K562 (cell line): ENCODE measurements around the gene GALE. TPM values are rescaled to one million over a fixed set of nuclear protein-coding genes. Genes with fewer than 3 reads are reported as not detected.

ENCODE experiments used
- ATF1 ChIP-seq, 2 experiments: fragments of 450-650 bp in 1 of 2; IDR thresholded peaks; 2 replicates each; pipeline ENCODE4 v1.6.1; 2016; ENCODE audit warnings: missing compliant biosample characterization in 1 of 2, missing genetic modification characterization in 1 of 2
- CHCHD3 ChIP-seq: fragments of 250-450 bp; sonication (Bioruptor Pico); IDR thresholded peaks from 2 replicates; pipeline ENCODE4 v2.1.2; 2022; ENCODE audit warnings: mild to moderate bottlenecking
- CHD1 ChIP-seq: fragments of 200-600 bp; sonication (generic); IDR thresholded peaks from one replicate; pipeline ENCODE4 v1.6.1; 2012; ENCODE audit warnings: mild to moderate bottlenecking, moderate library complexity, low read length, inconsistent platforms
- GATAD2A ChIP-seq: fragments of 450-650 bp; IDR thresholded peaks from 2 replicates; pipeline ENCODE4 v1.6.1; 2017
- GMEB1 ChIP-seq: fragments of 250-450 bp; sonication (Bioruptor Pico); IDR thresholded peaks from 2 replicates; pipeline ENCODE4 v1.4.0; 2020; ENCODE audit warnings: mild to moderate bottlenecking
- KHSRP ChIP-seq: fragments of 450-650 bp; IDR thresholded peaks from 2 replicates; pipeline ENCODE4 v1.6.1; 2017
- KLF13 ChIP-seq: fragments of 450-650 bp; IDR thresholded peaks from 2 replicates; pipeline ENCODE4 v1.6.1; 2016; ENCODE audit warnings: missing genetic modification characterization, low read depth, mild to moderate bottlenecking, missing compliant biosample characterization, moderate library complexity, borderline replicate concordance
- MBD2 ChIP-seq: sonication (generic); IDR thresholded peaks from 2 replicates; pipeline ENCODE4 v1.6.1; 2016; ENCODE audit warnings: low read depth, borderline replicate concordance
- PHF8 ChIP-seq: fragments of 200-600 bp; sonication (generic); IDR thresholded peaks from 2 replicates; pipeline ENCODE4 v1.6.1; 2012; ENCODE audit warnings: mixed run types, mild to moderate bottlenecking, inconsistent platforms, low read length, moderate library complexity, borderline replicate concordance
- PTRF ChIP-seq: fragments of 450-650 bp; IDR thresholded peaks from 2 replicates; pipeline ENCODE4 v1.6.1; 2016; ENCODE audit warnings: mild to moderate bottlenecking, missing genetic modification characterization, missing compliant biosample characterization
- SP1 ChIP-seq: sonication (generic); formaldehyde crosslinking; IDR thresholded peaks from 2 replicates; pipeline ENCODE4 v1.8.1; 2022; ENCODE audit warnings: mild to moderate bottlenecking, missing genetic modification reagents
- SRSF3 ChIP-seq: fragments of 200-400 bp; formaldehyde crosslinking; IDR thresholded peaks from 2 replicates; pipeline ENCODE4 v1.6.1; 2016; ENCODE audit warnings: mild to moderate bottlenecking, low read length, moderate library complexity; ENCODE audit not compliant: insufficient read depth
- TAF15 ChIP-seq: fragments of 200-400 bp; formaldehyde crosslinking; IDR thresholded peaks from 2 replicates; pipeline ENCODE4 v1.6.1; 2017; ENCODE audit warnings: mild to moderate bottlenecking, low read depth, low read length, moderate library complexity
- YY1 ChIP-seq, 3 experiments: IDR thresholded peaks; 2 replicates each; pipeline ENCODE4 v1.6.1; 2011; ENCODE audit warnings: low read length in 2 of 3, mild to moderate bottlenecking in 2 of 3, moderate library complexity in 2 of 3, borderline replicate concordance in 1 of 3, control low read depth in 1 of 3, low read depth in 1 of 3; ENCODE audit not compliant: insufficient read depth in 3 of 3, insufficient replicate concordance in 2 of 3, control insufficient read depth in 1 of 3, insufficient read length in 1 of 3; ENCODE audit errors: extremely low read depth in 1 of 3
- ZC3H8 ChIP-seq: fragments of 450-650 bp; IDR thresholded peaks from 2 replicates; pipeline ENCODE4 v1.6.1; 2017
- ZMIZ1 ChIP-seq, 2 experiments: fragments of 150-350 bp in 1 of 2; IDR thresholded peaks; 2 replicates each; pipeline ENCODE4 v1.6.1; 2012 to 2016; ENCODE audit warnings: low read depth in 2 of 2, low read length in 2 of 2, mild to moderate bottlenecking in 1 of 2, moderate library complexity in 1 of 2
- ZNF740 ChIP-seq, 3 experiments: fragments of 200-800 bp in 1 of 3; sonication (Bioruptor generic) in 1 of 3; sonication (generic) in 1 of 3; formaldehyde crosslinking in 1 of 3; IDR thresholded peaks; 2 replicates each; pipeline versions ENCODE4 v1.6.1 to v1.8.0; 2016 to 2022; ENCODE audit warnings: mild to moderate bottlenecking in 2 of 3, missing compliant biosample characterization in 2 of 3, missing genetic modification characterization in 2 of 3, missing genetic modification reagents in 1 of 3
- ZNF764 ChIP-seq: fragments of 250-450 bp; sonication (Bioruptor Pico); IDR thresholded peaks from 2 replicates; pipeline ENCODE4 v1.4.0; 2020; ENCODE audit warnings: low read depth, mild to moderate bottlenecking, moderate library complexity
- polyA plus RNA-seq, 8 experiments: library from polyadenylated mRNA; depleted of rRNA in 4 of 8; stranded (reverse) in 5 of 8; unstranded in 3 of 8; fragments of >200 nt; fragmentation: Nextera tagmentation in 2 of 8; fragmentation: Illumina TruSeq in 1 of 8; extraction: Ambion mirVana in 2 of 8; extraction: Trizol in 1 of 8; gene quantifications; 2 replicates each; pipeline versions ENCODE4 v1.2.1 to v1.2.3, GENCODE V29; 2011 to 2014; ENCODE audit warnings: inconsistent platforms in 1 of 8, missing spikeins in 1 of 8
- total RNA-seq, 7 experiments: library from RNA; depleted of rRNA in 6 of 7; stranded (reverse); fragments of >200 nt in 6 of 7; fragmentation: Illumina TruSeq in 2 of 7; extraction: Trizol in 2 of 7; gene quantifications; 2 replicates each; pipeline versions ENCODE4 v1.2.1 to v1.2.3, GENCODE V29; 2011 to 2021; ENCODE audit warnings: low replicate concordance in 1 of 7
- TF ChIP-seq, protein P1 (sequence below): fragments of 250-450 bp; sonication (Bioruptor Pico); IDR thresholded peaks from 2 replicates; pipeline ENCODE4 v1.8.0; 2022; ENCODE audit warnings: inconsistent platforms, mild to moderate bottlenecking, moderate library complexity, borderline replicate concordance

GALE gene
- total and polyA plus RNA-seq, 9 of the 15 experiments (the other 6 are each of a cell fraction or from before 2014, with no cell fraction given), result 8.4 to 139 (median 88.3) TPM

DNA sequence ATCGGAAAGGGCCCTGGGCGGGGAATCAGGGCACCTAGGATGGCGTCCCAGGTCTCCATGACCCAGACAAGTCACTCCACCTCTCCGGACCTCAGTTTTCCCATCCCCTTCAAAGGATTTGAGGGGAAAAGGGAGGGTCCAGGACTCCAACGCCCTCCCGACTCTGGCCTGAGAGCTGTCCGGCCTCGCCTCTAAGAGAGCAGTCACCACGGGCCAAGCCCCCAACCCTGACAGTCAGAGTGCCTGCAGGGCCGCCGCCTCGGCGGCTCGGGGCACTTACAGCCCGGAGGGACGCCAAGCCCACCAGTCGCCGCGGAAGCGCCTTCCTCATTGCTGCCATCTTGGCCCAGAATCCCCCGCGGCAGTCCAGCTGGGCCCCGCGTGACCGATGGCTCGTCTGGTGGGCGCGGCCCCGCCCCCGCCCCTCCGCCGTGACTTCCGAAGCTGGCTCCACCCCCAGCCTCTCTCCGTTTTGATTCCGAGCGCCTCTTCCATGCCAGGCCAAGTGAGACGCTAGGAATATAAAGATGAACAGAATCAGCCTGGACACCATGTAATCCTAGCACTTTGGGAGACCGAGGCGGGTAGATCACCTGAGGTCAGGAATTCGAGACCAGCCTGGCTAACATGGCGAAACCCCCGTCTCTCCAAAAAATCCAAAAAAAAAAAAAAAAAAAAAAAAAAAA is 24.7 kb upstream of the GALE start, which contains the start of gene HMGCL (continued):
- TF ChIP-seq ZMIZ1 (IDR thresholded peaks at IDR 0.05; ENCODE audit: low read depth in 2 of 2, low read length in 2 of 2), result no peak
- no peak for TF ChIP-seq KHSRP
- TF ChIP-seq ATF1 (CRISPR knock-in tag; IDR thresholded peaks at IDR 0.05), result 0 out of 2 replicates have a peak, but pooled peaks have one; percentile 20
- peak; percentile 68 for TF ChIP-seq ATF1 (tag; IDR thresholded peaks at IDR 0.05)
- TF ChIP-seq ZC3H8, result no peak
- TF ChIP-seq TAF15, result no peak
- TF ChIP-seq, protein P1, sequence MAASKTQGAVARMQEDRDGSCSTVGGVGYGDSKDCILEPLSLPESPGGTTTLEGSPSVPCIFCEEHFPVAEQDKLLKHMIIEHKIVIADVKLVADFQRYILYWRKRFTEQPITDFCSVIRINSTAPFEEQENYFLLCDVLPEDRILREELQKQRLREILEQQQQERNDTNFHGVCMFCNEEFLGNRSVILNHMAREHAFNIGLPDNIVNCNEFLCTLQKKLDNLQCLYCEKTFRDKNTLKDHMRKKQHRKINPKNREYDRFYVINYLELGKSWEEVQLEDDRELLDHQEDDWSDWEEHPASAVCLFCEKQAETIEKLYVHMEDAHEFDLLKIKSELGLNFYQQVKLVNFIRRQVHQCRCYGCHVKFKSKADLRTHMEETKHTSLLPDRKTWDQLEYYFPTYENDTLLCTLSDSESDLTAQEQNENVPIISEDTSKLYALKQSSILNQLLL (CRISPR knock-in tag), result no peak
- TF ChIP-seq KLF13 (tag), result peak; percentile 87
- TF ChIP-seq ZNF764 (CRISPR knock-in tag), result no peak
- peak; percentile 97 for TF ChIP-seq PHF8
- TF ChIP-seq PTRF, result no peak
- peak; percentile 85 to 99 (median 98) for TF ChIP-seq YY1 (IDR thresholded peaks at IDR 0.05; ENCODE audit: borderline replicate concordance in 1 of 3, control insufficient read depth in 1 of 3, extremely low read depth in 1 of 3, insufficient read depth in 3 of 3, insufficient read length in 1 of 3, insufficient replicate concordance in 2 of 3, low read depth in 1 of 3, low read length in 2 of 3)
- peak; percentile 86 for TF ChIP-seq MBD2
- no peak for TF ChIP-seq SRSF3
- no peak; the same call in 1 of the 2 replicates for TF ChIP-seq GATAD2A
- TF ChIP-seq ZNF740 (CRISPR knock-in tag; IDR thresholded peaks at IDR 0.05), result no peak
- TF ChIP-seq ZNF740 (tag; IDR thresholded peaks at IDR 0.05), result no peak
- peak; percentile 78 for TF ChIP-seq CHD1
- peak; percentile 43; the same call in 1 of the 2 replicates for TF ChIP-seq GMEB1 (CRISPR knock-in tag)
- TF ChIP-seq CHCHD3 (CRISPR knock-in tag), result 0 out of 2 replicates have a peak, but pooled peaks have one; percentile 72
- TF ChIP-seq SP1 (CRISPR knock-in tag), result peak; percentile 76
